ENCODE measurements around the gene TEKTIP1.

GRCh38 chr19:3535235-3535535, 3.8 kb upstream of the TEKTIP1 start:
- TF ChIP-seq CTCF (conservative IDR thresholded peaks at IDR 0.05 in 1 of 2, IDR thresholded peaks at IDR 0.05 in 1 of 2; ENCODE audit: low read depth in 1 of 2, low read length in 2 of 2) (no peak), EZH2 (IDR thresholded peaks at IDR 0.05; ENCODE audit: low read length, missing control alignments) (no peak)
